GM12874 (cell line): ENCODE data around the gene HYAL2.

ENCODE experiments used
- TF ChIP-seq, protein P1 (sequence below): IDR thresholded peaks from 2 replicates; pipeline ENCODE4 v1.5.1; 2011; ENCODE audit warnings: low read depth, mild to moderate bottlenecking, control low read depth, low read length, moderate library complexity; ENCODE audit not compliant: insufficient read depth

Gene HYAL2

DNA sequence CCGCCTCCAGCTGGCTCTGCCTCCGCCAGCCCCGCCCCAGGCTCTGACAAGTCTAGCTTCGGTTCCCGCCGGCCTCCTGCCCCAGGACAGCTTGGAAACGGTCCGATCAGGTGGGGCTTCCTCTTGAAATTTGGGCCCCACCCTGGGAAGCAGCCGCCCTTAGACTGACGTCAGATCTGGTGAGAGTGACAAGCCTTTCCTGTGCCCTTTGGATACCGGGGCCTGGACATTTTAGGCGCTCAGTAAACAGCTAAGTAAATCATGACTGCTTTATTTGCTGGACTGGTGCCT, 23.0 kb downstream of the HYAL2 start:
- TF ChIP-seq, protein P1, sequence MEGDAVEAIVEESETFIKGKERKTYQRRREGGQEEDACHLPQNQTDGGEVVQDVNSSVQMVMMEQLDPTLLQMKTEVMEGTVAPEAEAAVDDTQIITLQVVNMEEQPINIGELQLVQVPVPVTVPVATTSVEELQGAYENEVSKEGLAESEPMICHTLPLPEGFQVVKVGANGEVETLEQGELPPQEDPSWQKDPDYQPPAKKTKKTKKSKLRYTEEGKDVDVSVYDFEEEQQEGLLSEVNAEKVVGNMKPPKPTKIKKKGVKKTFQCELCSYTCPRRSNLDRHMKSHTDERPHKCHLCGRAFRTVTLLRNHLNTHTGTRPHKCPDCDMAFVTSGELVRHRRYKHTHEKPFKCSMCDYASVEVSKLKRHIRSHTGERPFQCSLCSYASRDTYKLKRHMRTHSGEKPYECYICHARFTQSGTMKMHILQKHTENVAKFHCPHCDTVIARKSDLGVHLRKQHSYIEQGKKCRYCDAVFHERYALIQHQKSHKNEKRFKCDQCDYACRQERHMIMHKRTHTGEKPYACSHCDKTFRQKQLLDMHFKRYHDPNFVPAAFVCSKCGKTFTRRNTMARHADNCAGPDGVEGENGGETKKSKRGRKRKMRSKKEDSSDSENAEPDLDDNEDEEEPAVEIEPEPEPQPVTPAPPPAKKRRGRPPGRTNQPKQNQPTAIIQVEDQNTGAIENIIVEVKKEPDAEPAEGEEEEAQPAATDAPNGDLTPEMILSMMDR: no peak

GRCh38 chr3:50298836-50299637, 23.5 kb downstream of the HYAL2 start, which contains the start of the genes HYAL3 and NAA80:
TSS of gene HYAL3 (minus strand) at chr3:50299405. CDS start at chr3:50295602, 3,803 bp downstream.
TSS of gene NAA80 (minus strand) at chr3:50299405. CDS start at chr3:50297463, 1,942 bp downstream.
- TF ChIP-seq, protein P1: peak; percentile 40

- TF ChIP-seq, protein P1: peak; percentile 1; the same call in 1 of the 2 replicates
Measured at GRCh38 chr3:50297896-50298725, 24.4 kb downstream of the HYAL2 start.

DNA sequence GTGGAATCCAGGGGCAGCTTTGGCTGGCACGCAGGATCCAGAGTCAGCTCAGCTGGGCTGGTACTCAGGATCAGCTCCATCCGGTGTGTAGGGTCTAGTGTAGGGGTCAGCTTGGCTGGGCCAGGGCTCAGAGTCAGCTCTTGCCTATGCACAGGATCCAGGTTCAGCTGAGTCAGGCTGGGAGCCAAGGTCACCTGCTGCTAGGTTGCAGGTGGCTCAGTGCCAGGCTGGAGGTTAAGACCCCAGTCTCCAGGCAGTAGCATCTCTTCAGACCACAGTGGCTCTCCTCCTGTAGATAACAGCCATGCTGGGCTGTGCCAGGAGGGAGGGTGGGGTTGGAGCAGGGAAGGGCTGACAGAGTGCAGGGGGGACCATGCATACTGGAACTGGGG, 25.2 kb downstream of the HYAL2 start:
- TF ChIP-seq, protein P1: no peak

- TF ChIP-seq, protein P1: no peak
Measured at GRCh38 chr3:50296721-50297383, 25.7 kb downstream of the HYAL2 start.

GRCh38 chr3:50295553-50296431, 26.8 kb downstream of the HYAL2 start:
- TF ChIP-seq, protein P1: no peak
